ENCODE data around the gene LCORL.

GRCh38 chr4:17962171-17962570 lies 59.4 kb downstream of the LCORL start:
- TF ChIP-seq BMI1 (IDR thresholded peaks at IDR 0.05; ENCODE audit: low read length) (no peak), POLR2AphosphoS2 (IDR thresholded peaks at IDR 0.05; ENCODE audit: low read length) (no peak), CTCF (IDR thresholded peaks at IDR 0.05 in 2 of 3, conservative IDR thresholded peaks at IDR 0.05 in 1 of 3; ENCODE audit: insufficient read depth in 2 of 3, low read depth in 1 of 3, low read length in 3 of 3) (no peak), MYBL2 (IDR thresholded peaks at IDR 0.05; ENCODE audit: low read depth) (no peak), MYBL2 (CRISPR knock-in tag; IDR thresholded peaks at IDR 0.05; ENCODE audit: borderline replicate concordance) (no peak), ARNT (IDR thresholded peaks at IDR 0.05) (no peak), ZNF75A (CRISPR knock-in tag; IDR thresholded peaks at IDR 0.05) (no peak), CREM (IDR thresholded peaks at IDR 0.05; ENCODE audit: low read depth) (no peak)
- TF ChIP-seq, protein P1, sequence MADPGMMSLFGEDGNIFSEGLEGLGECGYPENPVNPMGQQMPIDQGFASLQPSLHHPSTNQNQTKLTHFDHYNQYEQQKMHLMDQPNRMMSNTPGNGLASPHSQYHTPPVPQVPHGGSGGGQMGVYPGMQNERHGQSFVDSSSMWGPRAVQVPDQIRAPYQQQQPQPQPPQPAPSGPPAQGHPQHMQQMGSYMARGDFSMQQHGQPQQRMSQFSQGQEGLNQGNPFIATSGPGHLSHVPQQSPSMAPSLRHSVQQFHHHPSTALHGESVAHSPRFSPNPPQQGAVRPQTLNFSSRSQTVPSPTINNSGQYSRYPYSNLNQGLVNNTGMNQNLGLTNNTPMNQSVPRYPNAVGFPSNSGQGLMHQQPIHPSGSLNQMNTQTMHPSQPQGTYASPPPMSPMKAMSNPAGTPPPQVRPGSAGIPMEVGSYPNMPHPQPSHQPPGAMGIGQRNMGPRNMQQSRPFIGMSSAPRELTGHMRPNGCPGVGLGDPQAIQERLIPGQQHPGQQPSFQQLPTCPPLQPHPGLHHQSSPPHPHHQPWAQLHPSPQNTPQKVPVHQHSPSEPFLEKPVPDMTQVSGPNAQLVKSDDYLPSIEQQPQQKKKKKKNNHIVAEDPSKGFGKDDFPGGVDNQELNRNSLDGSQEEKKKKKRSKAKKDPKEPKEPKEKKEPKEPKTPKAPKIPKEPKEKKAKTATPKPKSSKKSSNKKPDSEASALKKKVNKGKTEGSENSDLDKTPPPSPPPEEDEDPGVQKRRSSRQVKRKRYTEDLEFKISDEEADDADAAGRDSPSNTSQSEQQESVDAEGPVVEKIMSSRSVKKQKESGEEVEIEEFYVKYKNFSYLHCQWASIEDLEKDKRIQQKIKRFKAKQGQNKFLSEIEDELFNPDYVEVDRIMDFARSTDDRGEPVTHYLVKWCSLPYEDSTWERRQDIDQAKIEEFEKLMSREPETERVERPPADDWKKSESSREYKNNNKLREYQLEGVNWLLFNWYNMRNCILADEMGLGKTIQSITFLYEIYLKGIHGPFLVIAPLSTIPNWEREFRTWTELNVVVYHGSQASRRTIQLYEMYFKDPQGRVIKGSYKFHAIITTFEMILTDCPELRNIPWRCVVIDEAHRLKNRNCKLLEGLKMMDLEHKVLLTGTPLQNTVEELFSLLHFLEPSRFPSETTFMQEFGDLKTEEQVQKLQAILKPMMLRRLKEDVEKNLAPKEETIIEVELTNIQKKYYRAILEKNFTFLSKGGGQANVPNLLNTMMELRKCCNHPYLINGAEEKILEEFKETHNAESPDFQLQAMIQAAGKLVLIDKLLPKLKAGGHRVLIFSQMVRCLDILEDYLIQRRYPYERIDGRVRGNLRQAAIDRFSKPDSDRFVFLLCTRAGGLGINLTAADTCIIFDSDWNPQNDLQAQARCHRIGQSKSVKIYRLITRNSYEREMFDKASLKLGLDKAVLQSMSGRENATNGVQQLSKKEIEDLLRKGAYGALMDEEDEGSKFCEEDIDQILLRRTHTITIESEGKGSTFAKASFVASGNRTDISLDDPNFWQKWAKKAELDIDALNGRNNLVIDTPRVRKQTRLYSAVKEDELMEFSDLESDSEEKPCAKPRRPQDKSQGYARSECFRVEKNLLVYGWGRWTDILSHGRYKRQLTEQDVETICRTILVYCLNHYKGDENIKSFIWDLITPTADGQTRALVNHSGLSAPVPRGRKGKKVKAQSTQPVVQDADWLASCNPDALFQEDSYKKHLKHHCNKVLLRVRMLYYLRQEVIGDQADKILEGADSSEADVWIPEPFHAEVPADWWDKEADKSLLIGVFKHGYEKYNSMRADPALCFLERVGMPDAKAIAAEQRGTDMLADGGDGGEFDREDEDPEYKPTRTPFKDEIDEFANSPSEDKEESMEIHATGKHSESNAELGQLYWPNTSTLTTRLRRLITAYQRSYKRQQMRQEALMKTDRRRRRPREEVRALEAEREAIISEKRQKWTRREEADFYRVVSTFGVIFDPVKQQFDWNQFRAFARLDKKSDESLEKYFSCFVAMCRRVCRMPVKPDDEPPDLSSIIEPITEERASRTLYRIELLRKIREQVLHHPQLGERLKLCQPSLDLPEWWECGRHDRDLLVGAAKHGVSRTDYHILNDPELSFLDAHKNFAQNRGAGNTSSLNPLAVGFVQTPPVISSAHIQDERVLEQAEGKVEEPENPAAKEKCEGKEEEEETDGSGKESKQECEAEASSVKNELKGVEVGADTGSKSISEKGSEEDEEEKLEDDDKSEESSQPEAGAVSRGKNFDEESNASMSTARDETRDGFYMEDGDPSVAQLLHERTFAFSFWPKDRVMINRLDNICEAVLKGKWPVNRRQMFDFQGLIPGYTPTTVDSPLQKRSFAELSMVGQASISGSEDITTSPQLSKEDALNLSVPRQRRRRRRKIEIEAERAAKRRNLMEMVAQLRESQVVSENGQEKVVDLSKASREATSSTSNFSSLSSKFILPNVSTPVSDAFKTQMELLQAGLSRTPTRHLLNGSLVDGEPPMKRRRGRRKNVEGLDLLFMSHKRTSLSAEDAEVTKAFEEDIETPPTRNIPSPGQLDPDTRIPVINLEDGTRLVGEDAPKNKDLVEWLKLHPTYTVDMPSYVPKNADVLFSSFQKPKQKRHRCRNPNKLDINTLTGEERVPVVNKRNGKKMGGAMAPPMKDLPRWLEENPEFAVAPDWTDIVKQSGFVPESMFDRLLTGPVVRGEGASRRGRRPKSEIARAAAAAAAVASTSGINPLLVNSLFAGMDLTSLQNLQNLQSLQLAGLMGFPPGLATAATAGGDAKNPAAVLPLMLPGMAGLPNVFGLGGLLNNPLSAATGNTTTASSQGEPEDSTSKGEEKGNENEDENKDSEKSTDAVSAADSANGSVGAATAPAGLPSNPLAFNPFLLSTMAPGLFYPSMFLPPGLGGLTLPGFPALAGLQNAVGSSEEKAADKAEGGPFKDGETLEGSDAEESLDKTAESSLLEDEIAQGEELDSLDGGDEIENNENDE (IDR thresholded peaks at IDR 0.05; ENCODE audit: low read depth, low read length) = no peak

All from K562 (cell line).